Measurements from ENCODE around the gene COQ8A. TPM values are rescaled to one million over a fixed set of nuclear protein-coding genes. Genes with fewer than 3 reads are reported as not detected.

Gene COQ8A
- total RNA-seq, 4 donors from 2014 or later: 53.4 to 97.5 (median 72.7) TPM

DNA sequence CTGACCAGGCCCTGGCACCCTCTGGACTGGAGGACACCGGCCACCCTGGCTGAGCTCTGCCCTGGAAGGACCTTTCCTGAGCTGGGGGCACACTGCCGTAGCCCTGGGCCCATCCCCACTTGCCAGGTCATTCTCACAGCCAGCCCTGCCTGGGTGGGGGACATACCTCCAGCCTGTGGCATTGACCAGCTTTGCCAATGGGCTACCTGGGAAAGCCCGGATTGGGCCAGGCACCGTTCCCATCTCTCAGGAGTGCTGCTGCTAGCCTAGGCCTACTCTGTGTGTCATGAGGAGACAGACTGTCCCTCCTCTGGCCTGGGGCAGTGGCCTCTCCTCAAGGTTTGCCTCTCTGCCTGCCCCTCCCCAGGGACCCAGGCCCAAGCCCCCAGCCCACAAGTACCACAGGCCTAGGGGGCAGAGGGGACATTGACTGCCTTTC, 40.0 kb downstream of the COQ8A start:
- intact Hi-C loops (cut with DNase I; ENCODE audit: low total_unique reads): no loop called here
- no peak overlapping the region for H3K4me3 ChIP-seq (ENCODE audit: low read depth, poor library complexity, severe bottlenecking)
- 71 to 95% methylated on average over 1 to 4 of the region's 4 CpGs for WGBS, 2 donors
- no peak for TF ChIP-seq POLR2A (IDR thresholded peaks at IDR 0.05)
- TF ChIP-seq, protein P1, sequence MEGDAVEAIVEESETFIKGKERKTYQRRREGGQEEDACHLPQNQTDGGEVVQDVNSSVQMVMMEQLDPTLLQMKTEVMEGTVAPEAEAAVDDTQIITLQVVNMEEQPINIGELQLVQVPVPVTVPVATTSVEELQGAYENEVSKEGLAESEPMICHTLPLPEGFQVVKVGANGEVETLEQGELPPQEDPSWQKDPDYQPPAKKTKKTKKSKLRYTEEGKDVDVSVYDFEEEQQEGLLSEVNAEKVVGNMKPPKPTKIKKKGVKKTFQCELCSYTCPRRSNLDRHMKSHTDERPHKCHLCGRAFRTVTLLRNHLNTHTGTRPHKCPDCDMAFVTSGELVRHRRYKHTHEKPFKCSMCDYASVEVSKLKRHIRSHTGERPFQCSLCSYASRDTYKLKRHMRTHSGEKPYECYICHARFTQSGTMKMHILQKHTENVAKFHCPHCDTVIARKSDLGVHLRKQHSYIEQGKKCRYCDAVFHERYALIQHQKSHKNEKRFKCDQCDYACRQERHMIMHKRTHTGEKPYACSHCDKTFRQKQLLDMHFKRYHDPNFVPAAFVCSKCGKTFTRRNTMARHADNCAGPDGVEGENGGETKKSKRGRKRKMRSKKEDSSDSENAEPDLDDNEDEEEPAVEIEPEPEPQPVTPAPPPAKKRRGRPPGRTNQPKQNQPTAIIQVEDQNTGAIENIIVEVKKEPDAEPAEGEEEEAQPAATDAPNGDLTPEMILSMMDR (IDR thresholded peaks at IDR 0.05): no peak
- no peak for DNase-seq (ENCODE audit: low spot score in 2 of 2)

DNA sequence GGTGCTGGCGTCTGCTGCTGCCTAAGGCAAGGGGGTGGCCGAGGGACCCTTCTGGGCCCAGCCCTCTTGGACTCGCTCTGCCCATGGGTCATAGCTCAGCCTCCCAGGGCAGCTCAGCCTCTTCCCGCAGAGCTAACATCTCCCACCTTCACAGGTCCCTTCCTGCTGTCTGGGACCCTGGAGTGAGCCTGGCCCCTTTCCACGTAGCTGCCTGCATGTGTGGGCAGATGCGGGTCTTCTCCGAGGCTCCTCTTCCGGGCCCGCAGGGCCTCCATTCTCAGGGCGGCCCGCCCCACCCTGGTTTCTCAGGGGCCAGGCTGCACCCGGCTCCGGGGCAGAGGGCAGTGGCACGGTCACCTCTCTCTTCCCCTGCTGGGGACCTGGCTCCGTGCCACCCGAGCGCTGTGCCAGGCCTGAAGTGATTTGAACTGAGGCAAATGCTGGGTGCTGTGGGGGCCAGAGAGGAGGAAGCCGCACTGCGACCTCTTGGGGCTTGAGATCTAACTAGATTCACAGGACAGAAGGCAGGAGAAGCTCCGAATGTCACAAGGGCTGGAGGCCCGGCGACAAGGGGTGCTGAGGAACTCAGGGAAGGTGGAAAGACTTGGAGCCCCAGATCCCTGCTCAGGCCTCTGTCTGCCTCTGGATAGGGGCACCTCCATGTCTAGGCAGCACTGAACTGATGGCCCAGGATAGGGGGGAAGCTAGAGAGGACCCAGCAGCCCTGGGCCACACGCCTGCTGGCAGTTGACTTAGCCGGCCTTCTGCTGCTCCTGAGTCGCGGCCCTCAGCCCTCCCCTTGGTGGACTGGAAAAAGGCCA, 40.7 kb downstream of the COQ8A start:
- WGBS, 2 donors: 87 to 89% methylated on average over 21 to 24 of the region's 26 CpGs
- no peak overlapping the region for H3K4me3 ChIP-seq (ENCODE audit: low read depth, poor library complexity, severe bottlenecking)
- no peak for DNase-seq (ENCODE audit: low spot score in 2 of 2)
- TF ChIP-seq, protein P1 (IDR thresholded peaks at IDR 0.05): no peak
- no peak for TF ChIP-seq POLR2A (IDR thresholded peaks at IDR 0.05)
- intact Hi-C loops (cut with DNase I; ENCODE audit: low total_unique reads): no loop called here

DNA sequence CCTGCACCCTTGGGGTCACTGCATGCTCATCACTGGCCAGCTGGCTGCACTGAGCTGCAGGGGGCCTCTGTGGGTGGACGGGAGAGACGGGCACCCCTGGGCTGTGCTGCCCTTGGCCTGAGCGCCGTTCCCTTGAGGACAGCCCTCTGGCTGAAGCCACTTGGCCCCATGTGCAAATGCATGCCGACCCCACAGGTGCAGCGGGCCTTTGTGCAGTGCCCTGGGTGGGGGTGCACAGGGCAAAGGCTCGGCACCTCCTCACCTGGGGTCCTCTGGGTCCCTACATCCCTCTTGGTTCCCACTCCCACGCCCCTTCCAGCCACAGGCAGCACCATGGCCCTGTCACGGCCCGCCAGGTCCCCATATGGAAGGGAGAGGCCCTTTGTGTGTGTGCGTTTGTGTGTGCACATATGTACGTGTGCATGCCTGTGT, 41.3 kb downstream of the COQ8A start:
- DNase-seq (ENCODE audit: low spot score in 2 of 2): no peak
- intact Hi-C loops (cut with DNase I; ENCODE audit: low total_unique reads): no loop called here
- H3K4me3 ChIP-seq (ENCODE audit: low read depth, poor library complexity, severe bottlenecking): no peak overlapping the region
- WGBS, 2 donors: 83 to 92% methylated on average over 9 to 11 of the region's 12 CpGs
- TF ChIP-seq POLR2A (IDR thresholded peaks at IDR 0.05): no peak
- TF ChIP-seq, protein P1 (IDR thresholded peaks at IDR 0.05): no peak

DNA sequence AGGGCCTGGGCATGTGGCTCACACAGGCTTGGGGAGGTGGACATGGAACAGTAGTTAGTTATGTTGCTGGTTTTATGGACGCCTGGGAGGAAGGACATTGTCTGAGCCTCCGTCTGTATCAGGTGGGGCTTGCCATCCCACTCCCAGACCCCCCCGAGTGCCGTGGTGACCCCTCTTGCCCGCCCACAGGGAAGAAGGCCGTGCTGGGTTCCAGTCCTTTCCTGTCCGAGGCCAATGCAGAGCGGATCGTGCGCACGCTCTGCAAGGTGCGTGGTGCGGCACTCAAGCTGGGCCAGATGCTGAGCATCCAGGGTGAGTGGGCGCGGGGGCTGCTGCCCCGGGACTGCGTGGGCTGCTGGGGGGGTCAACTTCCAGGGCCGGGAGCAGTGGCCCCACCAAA, 41.7 kb downstream of the COQ8A start:
- 82 to 94% methylated on average over 10 to 18 of the region's 18 CpGs for WGBS, 2 donors
- intact Hi-C loops (cut with DNase I; ENCODE audit: low total_unique reads): no loop called here
- DNase-seq (ENCODE audit: low spot score in 2 of 2): peak in 1 of 2 donors; percentile 69
- TF ChIP-seq, protein P1 (IDR thresholded peaks at IDR 0.05): no peak
- TF ChIP-seq POLR2A (IDR thresholded peaks at IDR 0.05): no peak
- H3K4me3 ChIP-seq (ENCODE audit: low read depth, poor library complexity, severe bottlenecking): no peak overlapping the region

DNA sequence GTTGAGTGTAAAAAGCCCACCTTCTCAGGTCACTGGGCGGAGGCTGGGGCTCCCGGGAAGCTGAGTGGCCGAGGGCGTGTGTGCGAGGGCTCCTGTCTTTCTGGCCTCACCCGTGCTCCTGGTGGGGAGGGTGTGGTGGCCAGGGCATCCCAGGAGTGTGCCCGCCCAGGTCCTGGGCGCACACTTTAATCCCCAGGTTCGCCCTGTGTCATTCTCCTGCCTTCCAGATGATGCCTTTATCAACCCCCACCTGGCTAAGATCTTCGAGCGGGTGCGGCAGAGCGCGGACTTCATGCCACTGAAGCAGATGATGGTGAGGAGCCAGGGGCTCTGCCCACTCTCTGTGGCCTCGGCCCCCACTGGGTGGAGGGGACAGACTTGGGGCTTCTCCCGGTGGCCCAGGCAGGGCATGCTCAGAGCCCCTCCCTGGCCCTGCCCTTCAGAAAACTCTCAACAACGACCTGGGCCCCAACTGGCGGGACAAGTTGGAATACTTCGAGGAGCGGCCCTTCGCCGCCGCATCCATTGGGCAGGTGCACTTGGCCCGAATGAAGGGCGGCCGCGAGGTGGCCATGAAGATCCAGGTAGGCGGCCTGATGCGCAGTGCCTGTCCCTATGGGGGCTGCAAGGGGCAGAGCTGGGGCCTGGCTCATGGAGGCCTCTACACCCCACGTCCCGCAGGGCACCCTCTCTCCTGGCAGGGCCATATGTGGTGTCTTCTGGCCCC, 42.5 kb downstream of the COQ8A start:
- DNase-seq (ENCODE audit: low spot score in 2 of 2): no peak
- intact Hi-C loops (cut with DNase I; ENCODE audit: low total_unique reads): no loop called here
- H3K4me3 ChIP-seq (ENCODE audit: low read depth, poor library complexity, severe bottlenecking): no peak overlapping the region
- 90 to 97% methylated on average over 17 to 24 of the region's 31 CpGs for WGBS, 2 donors
- TF ChIP-seq, protein P1 (IDR thresholded peaks at IDR 0.05): no peak
- TF ChIP-seq POLR2A (IDR thresholded peaks at IDR 0.05): no peak

Data from lower leg skin (tissue), 4 donors.